Osteocyte (in vitro differentiated cells): Measurements from ENCODE around the gene TAF4. TPM values are rescaled to one million over a fixed set of nuclear protein-coding genes. Genes with fewer than 3 reads are reported as not detected.
"Not testable (repeated sequence)": the region's sequence is repeated elsewhere in the genome, so short reads cannot be mapped to it uniquely, and the experiment has no call there.

ENCODE experiments used
- DNase-seq: peaks from one replicate; pipeline ENCODE4 v3.0.0; 2021; ENCODE audit warnings: mixed read lengths; ENCODE audit not compliant: unreplicated experiment; ENCODE audit errors: extremely low spot score
- H3K27ac Mint-ChIP-seq: one replicate; pipeline ENCODE4 v1.8.0; 2021; ENCODE audit warnings: mild to moderate bottlenecking, mixed read lengths; ENCODE audit not compliant: unreplicated experiment
- H3K27me3 Mint-ChIP-seq: one replicate; pipeline ENCODE4 v1.8.0; 2021; ENCODE audit warnings: mixed read lengths; ENCODE audit not compliant: unreplicated experiment
- H3K36me3 Mint-ChIP-seq: one replicate; pipeline ENCODE4 v1.8.0; 2021; ENCODE audit warnings: mixed read lengths; ENCODE audit not compliant: unreplicated experiment
- H3K4me1 Mint-ChIP-seq: one replicate; pipeline ENCODE4 v1.8.0; 2021; ENCODE audit warnings: mixed read lengths; ENCODE audit not compliant: unreplicated experiment
- H3K4me3 Mint-ChIP-seq: one replicate; pipeline ENCODE4 v1.8.0; 2021; ENCODE audit warnings: mild to moderate bottlenecking, moderate library complexity, mixed read lengths; ENCODE audit not compliant: unreplicated experiment
- H3K9me3 Mint-ChIP-seq: one replicate; pipeline ENCODE4 v1.8.0; 2021; ENCODE audit warnings: mixed read lengths; ENCODE audit not compliant: unreplicated experiment
- CTCF ChIP-seq: fragments of 200-600 bp; sonication (generic); IDR thresholded peaks from 2 replicates; pipeline ENCODE4 v1.5.0; 2021; ENCODE audit warnings: antibody characterized with exemption, mild to moderate bottlenecking, moderate library complexity
- total RNA-seq: library from RNA; stranded (reverse); gene quantifications from 2 replicates; pipeline ENCODE4 v1.2.1, GENCODE V29; 2021

Gene TAF4
- total RNA-seq, 1 donor from 2014 or later, result 22.8 TPM

- DNase-seq, result no peak
- Mint-ChIP-seq H3K27me3 (peaks cover 11% of the 10 kb centered on the region), H3K27ac (no peak overlapping the region), H3K36me3 (no peaks in the 10 kb centered on the region), H3K9me3 (no peaks in the 10 kb centered on the region), H3K4me3 (no peak overlapping the region), H3K4me1 (no peaks in the 10 kb centered on the region)
- TF ChIP-seq CTCF, result no peak
These were observed 22.0 kb upstream of the TAF4 start for GRCh38 chr20:62087632-62088031.

GRCh38 chr20:62087227-62087626 is 21.5 kb upstream of the TAF4 start:
- peaks cover 11% of the 10 kb centered on the region for H3K27me3 Mint-ChIP-seq
- H3K27ac Mint-ChIP-seq, result no peak overlapping the region
- H3K9me3 Mint-ChIP-seq, result no peaks in the 10 kb centered on the region
- no peaks in the 10 kb centered on the region for H3K4me1 Mint-ChIP-seq
- H3K36me3 Mint-ChIP-seq, result no peaks in the 10 kb centered on the region
- TF ChIP-seq CTCF, result no peak
- no peak for DNase-seq
- H3K4me3 Mint-ChIP-seq, result no peak overlapping the region

- H3K27ac Mint-ChIP-seq, result no peak overlapping the region
- no peaks in the 10 kb centered on the region for H3K9me3 Mint-ChIP-seq
- H3K4me1 Mint-ChIP-seq, result no peaks in the 10 kb centered on the region
- H3K27me3 Mint-ChIP-seq, result peaks cover 7% of the 10 kb centered on the region
- TF ChIP-seq CTCF, result no peak
- H3K36me3 Mint-ChIP-seq, result no peaks in the 10 kb centered on the region
- no peak overlapping the region for H3K4me3 Mint-ChIP-seq
- no peak for DNase-seq
These were observed 19.5 kb upstream of the TAF4 start for GRCh38 chr20:62085206-62085605.

- not testable (repeated sequence) for H3K36me3 Mint-ChIP-seq, H3K27me3 Mint-ChIP-seq, H3K27ac Mint-ChIP-seq, H3K9me3 Mint-ChIP-seq, H3K4me1 Mint-ChIP-seq, DNase-seq, H3K4me3 Mint-ChIP-seq
These were observed 18.5 kb upstream of the TAF4 start for GRCh38 chr20:62084224-62084623.

- DNase-seq, result no peak
- Mint-ChIP-seq H3K27ac (no peak overlapping the region), H3K9me3 (no peaks in the 10 kb centered on the region), H3K4me1 (no peaks in the 10 kb centered on the region), H3K4me3 (no peak overlapping the region), H3K27me3 (peaks cover 9% of the 10 kb centered on the region), H3K36me3 (no peaks in the 10 kb centered on the region)
- TF ChIP-seq CTCF, result no peak
These were observed 17.6 kb upstream of the TAF4 start for GRCh38 chr20:62083312-62083711.
